GM23248 (cell line): Measurements from ENCODE around the gene C2CD4C. TPM values are rescaled to one million over a fixed set of nuclear protein-coding genes. Genes with fewer than 3 reads are reported as not detected.

ENCODE experiments used
- DNase-seq: peaks from one replicate; pipeline ENCODE4 v3.0.0-alpha.2; 2015
- H2AFZ ChIP-seq: fragments of 200-600 bp; sonication (generic); 2 replicates; pipeline ENCODE4 v1.6.1; 2016; ENCODE audit warnings: antibody characterized with exemption
- H3F3A ChIP-seq: fragments of 200-600 bp; sonication (generic); 2 replicates; pipeline ENCODE4 v1.6.1; 2016; ENCODE audit warnings: mild to moderate bottlenecking, antibody characterized with exemption, mixed run types; ENCODE audit not compliant: insufficient read depth
- H3K27ac ChIP-seq: fragments of 200-600 bp; sonication (generic); 2 replicates; pipeline ENCODE4 v1.5.1; 2016; ENCODE audit warnings: mild to moderate bottlenecking
- H3K27me3 ChIP-seq: fragments of 200-600 bp; sonication (generic); replicated peaks from 2 replicates; pipeline ENCODE4 v1.6.1; 2016; ENCODE audit warnings: mild to moderate bottlenecking; ENCODE audit not compliant: insufficient read depth
- H3K36me3 ChIP-seq: fragments of 200-600 bp; sonication (generic); 2 replicates; pipeline ENCODE4 v1.6.1; 2016; ENCODE audit warnings: low read depth, mild to moderate bottlenecking
- H3K4me1 ChIP-seq: fragments of 200-600 bp; sonication (generic); 2 replicates; pipeline ENCODE4 v1.6.1; 2016; ENCODE audit warnings: mild to moderate bottlenecking; ENCODE audit not compliant: insufficient read depth
- H3K4me2 ChIP-seq: fragments of 200-600 bp; sonication (generic); one replicate; pipeline ENCODE4 v1.6.1; 2016; ENCODE audit warnings: mild to moderate bottlenecking; ENCODE audit not compliant: unreplicated experiment
- H3K4me3 ChIP-seq: fragments of 200-600 bp; sonication (generic); 2 replicates; pipeline ENCODE4 v1.5.1; 2016; ENCODE audit warnings: mild to moderate bottlenecking
- H3K79me2 ChIP-seq: fragments of 200-600 bp; sonication (generic); 2 replicates; pipeline ENCODE4 v1.6.1; 2016; ENCODE audit warnings: mild to moderate bottlenecking; ENCODE audit not compliant: insufficient read depth
- H3K9ac ChIP-seq: fragments of 200-600 bp; sonication (generic); 2 replicates; pipeline ENCODE4 v1.6.1; 2016; ENCODE audit warnings: mild to moderate bottlenecking
- H3K9me2 ChIP-seq: fragments of 200-600 bp; sonication (generic); 2 replicates; pipeline ENCODE4 v1.6.1; 2016; ENCODE audit warnings: mixed run types, mild to moderate bottlenecking, moderate library complexity; ENCODE audit not compliant: insufficient read depth
- H3K9me3 ChIP-seq: fragments of 200-600 bp; sonication (generic); one replicate; pipeline ENCODE4 v1.6.1; 2017; ENCODE audit warnings: low read depth
- H4K20me1 ChIP-seq: fragments of 200-600 bp; sonication (generic); 2 replicates; pipeline ENCODE4 v1.6.0; 2016; ENCODE audit not compliant: insufficient read depth
- EZH2 ChIP-seq: fragments of 200-600 bp; sonication (generic); IDR thresholded peaks from 2 replicates; pipeline ENCODE4 v1.6.1; 2018; ENCODE audit warnings: antibody characterized with exemption, mild to moderate bottlenecking; ENCODE audit not compliant: insufficient read depth, poor library complexity, severe bottlenecking
- EZH2phosphoT487 ChIP-seq: fragments of 200-600 bp; sonication (generic); IDR thresholded peaks from 2 replicates; pipeline ENCODE4 v1.6.1; 2018; ENCODE audit warnings: antibody characterized with exemption, moderate library complexity, mild to moderate bottlenecking, low read depth; ENCODE audit not compliant: insufficient read depth
- WGBS, 2 experiments: methylation state at CpG; one replicate each; pipeline ENCODE4 v1.1.6; 2015 to 2017; ENCODE audit warnings: low lambda C conversion rate in 2 of 2, low coverage in 1 of 2; ENCODE audit errors: missing lambda C conversion rate in 2 of 2; 5-methylcytosine and 5-hydroxymethylcytosine counted together
- in situ Hi-C: fragments of 300-500 bp; cut with MboI; formaldehyde crosslinking; loops from 2 replicates; pipeline ENCODE4 v1.15.0; 2020
- polyA plus RNA-seq: library from polyadenylated mRNA; unstranded; fragments of >200 nt; fragmentation: Nextera tagmentation; extraction: Ambion mirVana; gene quantifications from 2 replicates; pipeline ENCODE4 v1.2.1, GENCODE V29; 2016
- total RNA-seq: library from RNA; depleted of rRNA; stranded (reverse); fragments of >200 nt; shearing (Covaris generic); gene quantifications from 2 replicates; pipeline ENCODE4 v1.2.3, GENCODE V29; 2014

C2CD4C gene
- total and polyA plus RNA-seq, 2 experiments from 2014 or later = 0.05 to 0.32 TPM

- Histone ChIP-seq H3K27ac (no peak overlapping the region), H3F3A (no peaks in the 10 kb centered on the region), H3K9me2 (no peaks in the 10 kb centered on the region), H3K4me1 (no peaks in the 10 kb centered on the region; the same call in 1 of the 2 replicates), H3K4me3 (no peak overlapping the region), H4K20me1 (no peaks in the 10 kb centered on the region), H3K36me3 (no peaks in the 10 kb centered on the region), H3K9me3 (no peaks in the 10 kb centered on the region), H3K27me3 (peaks cover 61% of the 10 kb centered on the region), H3K4me2 (no peak overlapping the region), H2AFZ (no peak overlapping the region), H3K79me2 (no peaks in the 10 kb centered on the region), H3K9ac (no peak overlapping the region)
- peak; percentile 63 for DNase-seq
- in situ Hi-C loops = no loop called here
- TF ChIP-seq EZH2 (no peak), EZH2phosphoT487 (no peak)
- 3 to 6% methylated on average over 14 of the region's 14 CpGs for WGBS, 2 experiments
Observed at GRCh38 chr19:372306-372890, 36.5 kb downstream of the C2CD4C start.

DNA sequence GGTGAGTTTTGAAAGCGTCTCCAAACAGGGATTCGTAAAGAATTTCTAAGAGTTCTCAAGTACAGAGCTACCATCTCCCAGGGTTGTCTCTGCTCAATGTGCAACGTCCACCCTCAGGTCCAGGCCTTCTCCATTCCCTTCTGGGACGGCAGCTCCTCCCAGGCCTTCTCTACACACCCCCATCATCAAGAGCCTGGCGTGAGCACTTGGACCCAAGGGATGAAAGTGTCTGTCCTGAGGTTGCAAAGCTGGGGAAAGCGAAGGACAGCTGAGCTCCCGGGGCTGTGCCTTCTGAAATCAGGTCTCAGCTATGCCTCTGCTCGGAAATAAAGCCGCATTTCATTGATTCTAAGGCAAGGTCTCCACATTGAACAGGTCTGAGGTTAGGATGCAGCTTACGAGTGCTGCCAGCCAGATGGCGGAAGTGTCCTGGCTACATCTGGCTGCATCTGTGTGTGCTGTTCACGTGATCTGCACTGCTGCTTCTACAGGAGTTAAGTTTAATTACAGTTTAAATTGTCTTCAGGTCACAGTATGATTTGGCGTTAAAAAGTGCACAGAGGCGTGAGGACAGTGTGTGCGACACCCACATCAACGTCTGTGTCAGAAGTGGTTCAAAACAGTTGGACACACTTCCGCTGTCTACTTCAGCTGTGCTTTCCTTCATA is 37.3 kb downstream of the C2CD4C start:
- no peaks in the 10 kb centered on the region for H3K36me3 ChIP-seq
- H3K4me2 ChIP-seq = no peak overlapping the region
- H3K4me1 ChIP-seq = no peaks in the 10 kb centered on the region; the same call in 1 of the 2 replicates
- no peak overlapping the region for H3K9ac ChIP-seq
- WGBS, 2 experiments = 13 to 15% methylated on average over 17 of the region's 17 CpGs
- H3K9me3 ChIP-seq = no peaks in the 10 kb centered on the region
- in situ Hi-C loops = no loop called here
- H3K27ac ChIP-seq = no peak overlapping the region
- H4K20me1 ChIP-seq = no peaks in the 10 kb centered on the region
- H3K27me3 ChIP-seq = peaks cover 69% of the 10 kb centered on the region
- no peaks in the 10 kb centered on the region for H3F3A ChIP-seq
- H3K9me2 ChIP-seq = no peaks in the 10 kb centered on the region
- H2AFZ ChIP-seq = no peak overlapping the region
- DNase-seq = peak; percentile 28
- no peak for TF ChIP-seq EZH2phosphoT487
- no peak for TF ChIP-seq EZH2
- H3K4me3 ChIP-seq = no peak overlapping the region
- no peaks in the 10 kb centered on the region for H3K79me2 ChIP-seq

GRCh38 chr19:370641-371330 is 38.2 kb downstream of the C2CD4C start:
- Histone ChIP-seq H2AFZ (no peak overlapping the region), H3K9me2 (no peaks in the 10 kb centered on the region), H3K9me3 (no peaks in the 10 kb centered on the region), H3K9ac (no peak overlapping the region), H3K79me2 (no peaks in the 10 kb centered on the region), H4K20me1 (no peaks in the 10 kb centered on the region), H3F3A (no peaks in the 10 kb centered on the region), H3K4me2 (no peak overlapping the region), H3K27ac (no peak overlapping the region), H3K27me3 (peaks cover 71% of the 10 kb centered on the region), H3K4me1 (no peaks in the 10 kb centered on the region; the same call in 1 of the 2 replicates), H3K36me3 (no peaks in the 10 kb centered on the region), H3K4me3 (no peak overlapping the region)
- no peak for TF ChIP-seq EZH2phosphoT487
- TF ChIP-seq EZH2 = no peak
- DNase-seq = no peak
- in situ Hi-C loops = no loop called here
- 67 to 68% methylated on average over 37 to 43 of the region's 43 CpGs for WGBS, 2 experiments

DNA sequence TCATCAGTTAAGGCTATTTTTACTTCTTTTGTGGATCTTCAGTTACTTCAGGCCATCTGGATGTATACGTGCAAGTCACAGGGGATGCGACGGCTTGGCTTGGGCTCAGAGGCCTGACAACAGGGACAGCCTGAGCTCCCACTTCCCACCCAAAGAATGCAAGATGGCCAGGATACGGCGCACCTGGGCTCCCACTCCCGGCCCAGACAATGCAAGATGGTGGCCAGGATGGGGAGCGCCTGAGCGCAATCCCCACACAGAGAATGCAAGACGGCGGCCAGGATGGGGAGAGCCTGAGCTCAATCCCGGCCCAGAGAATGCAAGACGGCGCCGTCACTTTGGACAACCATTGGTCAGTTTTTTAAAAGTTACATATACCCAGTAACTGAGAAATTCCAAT is 39.1 kb downstream of the C2CD4C start:
- DNase-seq = no peak
- Histone ChIP-seq H3K4me3 (no peak overlapping the region), H3K79me2 (no peaks in the 10 kb centered on the region), H3K9me3 (no peaks in the 10 kb centered on the region), H3K36me3 (no peaks in the 10 kb centered on the region), H4K20me1 (no peaks in the 10 kb centered on the region), H3K27ac (no peak overlapping the region), H2AFZ (no peak overlapping the region), H3K27me3 (peaks cover 62% of the 10 kb centered on the region), H3K9ac (no peak overlapping the region), H3K4me1 (no peaks in the 10 kb centered on the region; the same call in 1 of the 2 replicates), H3F3A (no peaks in the 10 kb centered on the region), H3K4me2 (no peak overlapping the region), H3K9me2 (no peaks in the 10 kb centered on the region)
- no peak for TF ChIP-seq EZH2phosphoT487
- no peak for TF ChIP-seq EZH2
- in situ Hi-C loops = no loop called here
- WGBS, 2 experiments = 81 to 82% methylated on average over 14 of the region's 14 CpGs
